Stimulated activated CD8-positive, alpha-beta memory T cell treated with anti-CD3 and anti-CD28 coated beads, Interleukin-7, amount 100 ng/mL, for 1 hour (primary cell): Measurements from ENCODE around the gene GNB5.

Experiments used
- DNase-seq, 2 donors: peaks; one replicate each; pipeline ENCODE4 v3.0.0-alpha.2; 2020; ENCODE audit warnings: low read depth in 2 of 2

Gene GNB5

GRCh38 chr15:52143873-52144272, 47.3 kb downstream of the GNB5 start:
- no peak for DNase-seq

DNA sequence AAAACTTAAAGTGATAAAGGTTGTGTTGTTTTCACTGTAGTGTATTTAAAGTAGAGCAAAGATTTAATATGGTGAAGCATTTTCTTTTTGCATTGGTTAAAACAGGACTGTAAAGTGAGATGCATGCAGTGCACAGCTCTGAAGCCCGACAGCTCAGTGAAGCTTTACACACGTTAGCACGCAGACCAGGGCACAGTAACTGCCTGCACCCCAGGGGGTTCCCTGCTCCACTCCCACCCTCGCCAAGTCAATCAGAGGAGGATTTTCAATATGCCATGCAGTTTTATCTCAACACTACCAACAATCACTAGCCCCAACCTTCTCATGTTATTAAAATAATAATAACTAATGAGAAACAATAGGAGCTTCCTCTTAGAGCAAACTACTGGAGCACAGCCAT, 50.5 kb downstream of the GNB5 start:
- no peak for DNase-seq

DNA sequence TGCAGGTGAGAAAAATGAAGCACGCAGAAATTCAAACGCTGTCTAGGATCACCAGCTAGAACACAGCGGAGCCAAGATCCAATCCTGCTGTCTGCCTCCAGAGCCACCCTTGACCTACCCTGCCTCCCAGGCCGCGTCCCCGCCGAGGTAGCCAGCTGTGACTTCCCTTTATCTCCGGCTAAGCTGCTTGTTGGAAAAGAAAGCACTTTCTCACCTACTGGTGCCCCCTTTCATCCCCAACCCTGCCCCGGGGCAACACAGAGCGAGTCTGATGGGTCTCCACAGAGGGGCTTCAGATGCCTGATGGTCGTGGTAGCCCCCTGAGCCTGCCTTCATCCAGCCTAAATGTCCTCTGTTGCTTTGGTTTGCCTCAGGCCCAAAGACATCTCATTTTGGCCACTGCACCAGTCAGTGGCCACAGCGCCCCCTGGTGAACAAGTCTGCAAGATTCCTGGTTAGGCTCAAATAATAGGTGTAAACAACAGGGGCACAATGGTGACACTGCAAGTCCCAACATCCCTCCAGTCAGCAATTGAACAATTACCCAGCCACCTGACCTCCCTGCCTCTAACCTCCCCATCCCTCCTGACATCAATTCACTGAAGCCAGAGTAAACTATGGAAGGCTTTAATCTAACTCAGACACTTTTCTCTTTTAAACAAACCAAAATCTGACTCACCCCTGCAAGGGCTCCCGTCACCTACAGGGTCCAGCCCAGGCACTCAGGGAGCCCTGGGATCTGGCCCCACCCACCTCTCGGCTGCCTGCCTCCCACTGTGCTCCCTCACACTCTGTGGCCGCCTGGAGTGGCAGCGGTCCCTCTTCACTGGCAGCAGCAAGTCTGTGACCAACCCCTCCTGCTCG, 51.4 kb downstream of the GNB5 start:
- peak; percentile 13 to 44 for DNase-seq

GRCh38 chr15:52137432-52138357, 53.5 kb downstream of the GNB5 start:
- no peak for DNase-seq

DNA sequence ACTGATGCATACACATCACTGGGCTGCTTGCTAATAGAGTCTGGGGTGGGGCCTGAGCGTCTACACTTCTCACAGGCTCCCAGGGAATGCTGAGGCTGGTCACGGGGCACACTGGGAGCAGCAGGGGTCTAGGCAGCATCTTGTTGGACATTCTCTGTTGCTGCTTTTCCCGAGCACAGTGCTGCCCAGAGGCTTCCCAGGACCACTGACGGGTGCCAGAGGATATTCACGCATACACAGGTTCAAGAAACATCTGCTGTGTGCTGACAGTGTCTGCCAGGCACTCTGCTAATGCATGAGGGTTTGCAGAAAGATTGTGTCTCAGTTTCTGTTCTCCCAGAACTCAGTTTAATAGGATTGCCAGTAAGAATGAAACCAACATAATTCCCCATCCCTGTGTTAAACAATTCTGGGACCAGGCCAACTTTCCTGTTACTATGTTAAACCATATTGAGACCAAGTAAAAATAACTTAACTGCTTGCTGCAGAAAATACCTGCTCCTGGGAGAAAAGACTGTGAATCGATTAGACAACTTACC, 54.7 kb downstream of the GNB5 start:
- DNase-seq: no peak

- no peak for DNase-seq
These were observed 56.6 kb downstream of the GNB5 start for GRCh38 chr15:52134502-52135144.

GRCh38 chr15:52133510-52134220, 57.5 kb downstream of the GNB5 start:
- DNase-seq: no peak

- no peak for DNase-seq
These were observed 59.1 kb downstream of the GNB5 start for GRCh38 chr15:52132066-52132465.

DNA sequence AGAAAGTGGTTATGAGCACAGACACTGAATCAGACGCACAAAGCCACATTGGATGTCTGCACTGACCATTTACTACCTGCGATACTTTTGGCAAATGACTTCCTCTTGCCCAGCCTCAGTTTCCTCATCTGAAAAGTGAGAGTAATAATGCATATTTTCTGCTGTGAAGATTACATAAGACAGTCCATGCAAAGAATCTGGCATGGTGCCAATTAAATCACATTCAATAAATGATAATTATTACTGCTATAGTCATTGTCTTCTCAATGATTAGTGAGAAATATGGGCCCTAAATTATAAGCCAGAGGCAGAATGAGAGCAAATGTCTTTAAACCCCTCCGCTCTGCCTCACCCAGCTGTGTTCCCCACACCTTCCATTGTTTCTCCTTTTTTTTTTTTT, 62.6 kb downstream of the GNB5 start:
- DNase-seq: no peak

DNA sequence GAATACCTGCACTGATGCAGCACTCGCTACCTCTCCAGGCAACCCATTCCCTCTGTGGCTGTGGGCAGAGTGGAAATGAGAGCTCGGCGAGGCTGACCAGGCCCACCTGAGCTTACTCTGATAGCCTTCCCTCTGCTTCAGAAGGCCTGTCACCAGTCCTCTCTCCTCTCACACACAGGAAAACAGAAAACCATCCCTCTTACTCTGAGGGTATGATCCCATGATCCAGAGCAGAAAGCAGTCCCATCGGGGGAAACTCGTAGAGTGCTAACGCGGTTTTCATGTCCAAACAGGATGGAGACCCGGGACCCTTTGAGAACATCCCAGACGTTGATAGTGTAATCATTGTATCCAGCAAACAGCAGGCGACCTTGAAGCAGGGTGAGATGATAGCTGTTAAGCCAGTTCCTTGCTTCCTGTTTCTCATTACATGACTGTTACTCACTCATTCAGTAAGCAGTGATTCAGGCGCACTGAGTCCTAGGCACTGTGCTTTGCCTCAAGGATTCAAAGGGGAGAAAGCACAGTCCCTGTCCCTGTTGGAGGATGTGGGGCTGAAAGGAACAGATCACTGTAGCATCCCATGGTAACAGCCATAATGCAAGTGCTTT, 66.8 kb downstream of the GNB5 start:
- no peak for DNase-seq

DNA sequence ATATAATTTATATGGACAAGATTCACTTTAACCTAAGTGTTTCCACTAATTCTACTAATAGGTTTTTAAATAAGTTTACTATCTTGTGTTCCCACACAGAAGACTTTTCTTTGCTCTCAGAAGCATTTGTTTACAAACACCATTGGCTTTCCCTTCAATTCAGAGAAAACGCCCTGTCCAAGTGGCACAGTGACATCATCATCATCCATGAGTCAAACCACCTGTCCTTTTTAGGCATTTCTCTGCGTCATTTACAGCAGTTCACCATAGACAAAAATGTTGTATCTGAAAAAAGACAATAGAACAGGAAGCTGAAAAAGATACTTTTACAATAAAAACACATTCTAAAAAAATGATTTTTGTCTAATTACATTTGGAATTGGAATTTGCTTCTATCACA, 69.3 kb downstream of the GNB5 start:
- no peak for DNase-seq

DNA sequence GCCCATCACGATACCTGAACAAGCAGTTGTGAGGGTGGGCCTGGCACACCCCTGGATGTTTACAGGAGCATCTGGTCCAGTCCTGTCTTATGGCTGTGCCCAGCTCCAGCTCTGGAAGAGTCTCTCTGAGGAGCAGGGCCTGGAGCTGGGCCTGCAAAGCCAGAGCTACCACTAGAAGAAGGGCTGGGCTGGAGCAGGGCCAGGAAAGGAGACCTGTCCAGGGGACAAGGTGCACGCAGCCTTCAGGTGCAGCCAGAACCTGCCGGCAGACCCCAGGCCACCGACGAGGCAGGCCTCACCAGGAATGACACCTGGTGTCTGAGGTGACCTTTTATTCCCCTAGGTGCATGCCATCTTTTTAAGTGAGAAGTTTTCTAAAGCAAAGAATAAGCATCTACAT, 70.2 kb downstream of the GNB5 start:
- no peak for DNase-seq

DNA sequence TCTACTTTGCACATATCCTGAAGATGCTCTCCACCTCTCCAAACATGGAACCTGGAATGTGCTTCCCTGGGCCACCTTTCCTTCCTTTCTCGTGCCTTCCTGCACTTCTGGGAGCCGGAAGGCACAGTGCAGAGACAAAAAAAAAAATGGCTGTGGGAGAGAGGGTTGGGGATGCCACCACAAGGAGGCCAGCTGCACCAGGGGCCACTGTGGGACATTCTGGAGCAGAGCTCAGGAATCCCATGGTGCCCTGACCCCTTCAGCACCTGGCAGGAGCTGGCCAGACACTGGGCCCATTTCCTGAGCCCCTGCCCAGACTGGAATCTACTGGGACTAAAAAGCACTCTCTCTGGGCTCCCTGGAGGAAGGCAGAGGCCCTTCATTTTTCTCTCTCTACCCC, 70.7 kb downstream of the GNB5 start:
- no peak for DNase-seq

DNA sequence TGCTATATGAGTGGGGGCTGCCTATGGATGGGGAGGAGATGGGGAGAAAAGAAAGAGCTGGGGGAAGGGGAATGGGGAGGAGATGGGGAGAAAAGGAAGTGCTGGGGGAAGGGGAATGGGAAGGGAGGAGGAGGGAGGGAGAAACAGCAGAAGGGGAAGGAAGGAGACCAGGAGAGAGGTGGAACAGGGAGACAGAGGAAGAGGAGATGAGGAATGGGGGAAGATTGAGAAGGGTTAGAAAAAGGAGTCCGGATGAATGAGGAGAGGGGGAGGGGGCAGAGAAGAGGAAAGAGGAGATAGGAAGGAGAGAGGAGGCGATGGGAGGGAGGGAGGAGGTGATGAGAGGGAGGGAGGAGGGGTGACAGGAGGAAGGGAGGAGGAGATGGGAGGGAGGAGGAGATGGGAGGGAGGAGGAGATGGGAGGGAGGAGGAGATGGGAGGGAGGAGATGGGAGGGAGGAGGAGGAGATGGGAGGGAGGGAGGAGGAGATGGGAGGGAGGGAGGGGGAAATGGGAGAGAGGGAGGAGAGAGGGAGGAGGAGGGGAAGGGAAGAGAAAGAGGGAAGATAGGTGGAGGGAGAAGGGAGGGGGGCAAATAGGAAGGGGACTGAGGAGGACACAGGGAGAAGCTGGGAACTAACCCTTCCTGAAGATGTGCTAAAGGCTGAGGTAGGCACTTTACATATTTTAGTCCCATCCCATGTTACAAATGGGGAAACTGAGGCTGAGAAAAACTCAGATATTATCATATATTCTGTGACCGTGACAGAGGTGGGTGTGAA, 72.0 kb downstream of the GNB5 start:
- DNase-seq: no peak

GRCh38 chr15:52117549-52117948, 73.6 kb downstream of the GNB5 start:
- no peak for DNase-seq

DNA sequence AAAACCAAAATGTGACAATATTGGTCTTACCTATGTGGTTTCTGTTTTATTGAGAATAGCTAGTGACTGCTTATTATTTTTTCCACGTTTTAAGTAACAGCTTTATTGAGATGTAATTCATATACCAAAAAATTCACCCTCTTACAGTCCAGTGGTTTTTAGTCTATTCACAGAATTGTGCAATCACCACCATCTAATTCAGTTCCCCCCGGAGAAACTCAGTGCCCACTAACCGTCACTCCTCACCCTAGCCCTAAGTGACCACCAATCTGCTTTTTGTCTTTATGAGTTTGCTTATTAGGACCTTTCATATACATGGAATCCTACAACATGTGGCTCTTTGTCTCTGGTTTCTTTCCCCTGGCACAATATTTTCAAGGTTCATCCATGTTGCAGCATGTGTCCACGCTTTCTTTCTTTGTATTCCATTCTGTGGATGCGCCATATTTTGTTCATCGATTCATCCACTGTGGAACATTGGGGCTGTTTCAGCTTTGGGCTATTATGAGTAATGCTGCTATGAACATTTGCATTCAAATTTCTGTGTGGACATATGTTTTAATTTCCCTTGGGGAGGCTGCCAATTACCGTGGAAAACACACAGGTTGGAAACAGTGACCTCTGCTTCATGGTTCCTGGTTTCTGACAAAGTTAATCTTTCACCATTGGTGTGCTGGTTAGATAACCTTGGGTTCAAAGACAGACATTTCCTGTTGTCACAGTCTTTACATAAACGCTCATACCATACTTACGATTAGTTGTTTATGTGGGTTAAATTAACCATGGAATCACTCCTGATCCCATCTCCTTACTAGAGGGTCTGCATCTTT, 75.4 kb downstream of the GNB5 start:
- DNase-seq: no peak

DNA sequence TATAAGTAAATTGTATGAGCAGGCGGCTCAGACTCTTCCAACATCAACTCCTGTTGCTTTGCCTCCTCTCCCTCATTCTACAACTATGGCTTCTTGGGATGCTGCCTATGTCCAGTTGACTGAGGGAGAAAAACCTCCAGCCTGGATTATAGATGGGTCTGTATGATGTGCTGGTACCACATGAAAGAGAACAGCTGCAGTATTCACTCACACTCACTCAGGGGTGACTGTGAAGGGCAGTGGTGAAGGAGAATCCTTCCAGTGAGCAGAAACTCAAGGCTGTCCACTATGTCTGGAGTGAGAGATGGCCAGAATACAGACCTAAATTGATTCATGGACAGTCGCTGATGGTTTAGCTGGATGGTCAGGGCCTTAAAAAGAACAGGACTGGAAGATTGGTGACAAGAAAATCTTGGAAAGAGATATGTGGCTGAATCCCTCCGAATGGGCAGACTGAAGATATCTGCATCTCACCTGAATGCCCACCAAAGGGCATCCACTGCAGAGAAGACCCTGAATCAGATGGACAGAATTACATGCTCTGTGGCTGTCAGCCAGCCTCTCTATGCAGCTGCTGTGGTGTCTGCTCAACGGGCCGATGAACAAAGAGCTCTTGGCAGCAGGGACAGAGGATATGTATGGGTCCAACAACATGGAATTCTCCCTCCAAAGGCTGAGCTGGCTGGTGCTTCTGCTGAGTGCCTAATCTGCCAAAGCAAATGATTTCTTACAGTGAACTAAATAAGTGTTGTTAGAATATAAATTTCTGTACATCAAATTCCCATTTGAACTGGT, 76.7 kb downstream of the GNB5 start:
- DNase-seq: no peak

DNA sequence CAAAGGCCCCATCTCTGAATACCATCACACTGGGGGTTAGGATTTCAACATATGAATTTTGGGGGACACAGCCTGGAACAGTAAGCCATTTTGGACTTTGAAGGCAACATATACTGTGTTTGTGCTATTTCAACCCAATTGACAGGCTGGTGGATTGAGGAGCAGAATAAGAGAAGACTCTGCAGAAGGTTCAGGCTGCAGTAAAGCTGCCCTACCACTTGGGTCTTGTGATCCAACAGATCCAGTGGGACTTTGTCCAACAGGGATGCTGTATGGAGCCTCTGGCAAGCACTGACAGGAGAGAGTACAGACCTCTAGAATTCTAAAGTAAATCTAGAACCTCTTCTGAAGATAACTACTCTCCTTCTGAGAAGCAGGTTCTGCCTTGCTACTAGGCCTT, 77.5 kb downstream of the GNB5 start:
- DNase-seq: no peak
